ACC112 (cell line): Measurements from ENCODE around the gene SLC25A21.

ENCODE experiments used
- H2AFZ ChIP-seq: fragments of 200-600 bp; sonication (generic); one replicate; pipeline ENCODE4 v1.6.0; 2017; ENCODE audit warnings: antibody characterized with exemption, low read length; ENCODE audit not compliant: unreplicated experiment
- H3K27ac ChIP-seq: fragments of 200-600 bp; sonication (generic); 2 replicates; pipeline ENCODE4 v1.5.1; 2014; ENCODE audit warnings: low read depth, mild to moderate bottlenecking, antibody characterized with exemption, low read length, moderate library complexity
- H3K27me3 ChIP-seq: fragments of 200-600 bp; sonication (generic); 2 replicates; pipeline ENCODE4 v1.6.1; 2014; ENCODE audit warnings: mild to moderate bottlenecking, antibody characterized with exemption, low read length, moderate library complexity, mixed read lengths; ENCODE audit not compliant: insufficient read depth
- H3K36me3 ChIP-seq: fragments of 200-600 bp; sonication (generic); 2 replicates; pipeline ENCODE4 v1.6.1; 2016; ENCODE audit warnings: mild to moderate bottlenecking, antibody characterized with exemption, low read length, moderate library complexity, mixed read lengths; ENCODE audit not compliant: insufficient read depth
- H3K4me1 ChIP-seq: fragments of 200-600 bp; sonication (generic); one replicate; pipeline ENCODE4 v1.6.1; 2016; ENCODE audit warnings: low read length, mixed read lengths; ENCODE audit not compliant: insufficient read depth, unreplicated experiment, control insufficient read depth
- H3K4me3 ChIP-seq: fragments of 200-600 bp; sonication (generic); 2 replicates; pipeline ENCODE4 v1.5.1; 2014; ENCODE audit warnings: mild to moderate bottlenecking, low read depth, low read length
- H3K79me2 ChIP-seq: fragments of 200-600 bp; sonication (generic); one replicate; pipeline ENCODE4 v1.6.0; 2016; ENCODE audit warnings: low read length; ENCODE audit not compliant: control insufficient read depth, unreplicated experiment, insufficient read depth

Gene SLC25A21

GRCh38 chr14:37027188-37027824 lies 145.1 kb downstream of the SLC25A21 start:
- Histone ChIP-seq H3K27me3 (no peaks in the 10 kb centered on the region), H3K79me2 (no peaks in the 10 kb centered on the region), H2AFZ (no peak overlapping the region), H3K27ac (no peak overlapping the region), H3K36me3 (no peaks in the 10 kb centered on the region), H3K4me1 (peaks cover 7% of the 10 kb centered on the region), H3K4me3 (no peak overlapping the region)

GRCh38 chr14:37023875-37024565 lies 148.4 kb downstream of the SLC25A21 start:
- H2AFZ ChIP-seq, result no peak overlapping the region
- H3K36me3 ChIP-seq, result no peaks in the 10 kb centered on the region
- no peak overlapping the region for H3K4me3 ChIP-seq
- peaks cover 14% of the 10 kb centered on the region for H3K4me1 ChIP-seq
- H3K27me3 ChIP-seq, result no peaks in the 10 kb centered on the region
- no peak overlapping the region for H3K27ac ChIP-seq
- H3K79me2 ChIP-seq, result no peaks in the 10 kb centered on the region

GRCh38 chr14:37021390-37021789 lies 151.0 kb downstream of the SLC25A21 start:
- Histone ChIP-seq H3K27ac (no peak overlapping the region), H2AFZ (no peak overlapping the region), H3K79me2 (no peaks in the 10 kb centered on the region), H3K4me1 (peaks cover 19% of the 10 kb centered on the region), H3K36me3 (no peaks in the 10 kb centered on the region), H3K4me3 (no peak overlapping the region), H3K27me3 (no peaks in the 10 kb centered on the region)

- no peak overlapping the region for H3K27ac ChIP-seq
- H3K4me1 ChIP-seq, result peaks cover 12% of the 10 kb centered on the region
- no peak overlapping the region for H2AFZ ChIP-seq
- H3K4me3 ChIP-seq, result no peak overlapping the region
- no peaks in the 10 kb centered on the region for H3K36me3 ChIP-seq
- H3K27me3 ChIP-seq, result no peaks in the 10 kb centered on the region
- no peaks in the 10 kb centered on the region for H3K79me2 ChIP-seq
Measured at GRCh38 chr14:37019488-37019887, 152.9 kb downstream of the SLC25A21 start.

- Histone ChIP-seq H3K27ac (no peak overlapping the region), H3K27me3 (no peaks in the 10 kb centered on the region), H2AFZ (no peak overlapping the region)
Measured at GRCh38 chr14:37018571-37019240, 153.7 kb downstream of the SLC25A21 start.

GRCh38 chr14:37013078-37013477 lies 159.3 kb downstream of the SLC25A21 start:
- no peak overlapping the region for H3K4me3 ChIP-seq
- no peaks in the 10 kb centered on the region for H3K4me1 ChIP-seq
- no peak overlapping the region for H2AFZ ChIP-seq
- H3K36me3 ChIP-seq, result no peaks in the 10 kb centered on the region
- no peak overlapping the region for H3K27ac ChIP-seq
- no peaks in the 10 kb centered on the region for H3K27me3 ChIP-seq
- no peaks in the 10 kb centered on the region for H3K79me2 ChIP-seq

More at GRCh38 chr14:37018571-37019240, 153.7 kb downstream of the SLC25A21 start:
- H3K4me1 ChIP-seq, result peaks cover 12% of the 10 kb centered on the region
- H3K4me3 ChIP-seq, result no peak overlapping the region
- no peaks in the 10 kb centered on the region for H3K79me2 ChIP-seq
- no peaks in the 10 kb centered on the region for H3K36me3 ChIP-seq

- no peak overlapping the region for H2AFZ ChIP-seq
- no peak overlapping the region for H3K27ac ChIP-seq
- no peaks in the 10 kb centered on the region for H3K27me3 ChIP-seq
- H3K4me3 ChIP-seq, result no peak overlapping the region
- no peaks in the 10 kb centered on the region for H3K36me3 ChIP-seq
- no peaks in the 10 kb centered on the region for H3K79me2 ChIP-seq
- peaks cover 28% of the 10 kb centered on the region for H3K4me1 ChIP-seq
Measured at GRCh38 chr14:36998686-36999085, 173.7 kb downstream of the SLC25A21 start.

GRCh38 chr14:36997843-36998242 lies 174.6 kb downstream of the SLC25A21 start:
- Histone ChIP-seq H3K4me3 (no peak overlapping the region), H3K27me3 (no peaks in the 10 kb centered on the region), H3K79me2 (no peaks in the 10 kb centered on the region), H2AFZ (no peak overlapping the region), H3K4me1 (peaks cover 28% of the 10 kb centered on the region), H3K27ac (peak overlapping the region; percentile 13; the same call in 1 of the 2 replicates), H3K36me3 (no peaks in the 10 kb centered on the region)

GRCh38 chr14:36996857-36997590 lies 175.4 kb downstream of the SLC25A21 start:
- no peaks in the 10 kb centered on the region for H3K36me3 ChIP-seq
- peak overlapping the region; percentile 67 for H3K27ac ChIP-seq
- no peak overlapping the region for H3K4me3 ChIP-seq
- peaks cover 28% of the 10 kb centered on the region for H3K4me1 ChIP-seq
- H3K79me2 ChIP-seq, result no peaks in the 10 kb centered on the region
- H3K27me3 ChIP-seq, result no peaks in the 10 kb centered on the region
- H2AFZ ChIP-seq, result no peak overlapping the region

GRCh38 chr14:36996133-36996856 lies 176.1 kb downstream of the SLC25A21 start:
- no peak overlapping the region for H3K4me3 ChIP-seq
- no peaks in the 10 kb centered on the region for H3K79me2 ChIP-seq
- H3K27ac ChIP-seq, result peak overlapping the region; percentile 67
- peaks cover 28% of the 10 kb centered on the region for H3K4me1 ChIP-seq
- no peaks in the 10 kb centered on the region for H3K27me3 ChIP-seq
- no peak overlapping the region for H2AFZ ChIP-seq
- H3K36me3 ChIP-seq, result no peaks in the 10 kb centered on the region
